Heart left ventricle (tissue), 16 donors: ENCODE results near the gene ZNF768. TPM values are rescaled to one million over a fixed set of nuclear protein-coding genes. Genes with fewer than 3 reads are reported as not detected.

Source experiments
- ATAC-seq, 4 donors: fragments of 200-7000 bp; cut with Tn5 transposase; one replicate each; pipeline ENCODE4 v1.9.1; 2020 to 2022; ENCODE audit warnings: moderate library complexity in 4 of 4, mild to moderate bottlenecking in 3 of 4, moderate number of reproducible peaks in 1 of 4
- DNase-seq, 5 donors: peaks; one replicate each; pipeline ENCODE4 v3.0.0-alpha.2; 2020
- H3K27ac ChIP-seq, 12 donors: fragments of 200-600 bp; sonication (generic) in 4 of 12; one replicate each; pipeline versions ENCODE4 v1.5.0 to v1.8.0; 2016 to 2022; ENCODE audit warnings: mild to moderate bottlenecking in 2 of 12
- H3K27me3 ChIP-seq, 9 donors: fragments of 200-600 bp; sonication (generic) in 2 of 9; one replicate each; pipeline versions ENCODE4 v1.5.1 to v1.8.0; 2016 to 2022; ENCODE audit warnings: mild to moderate bottlenecking in 3 of 9
- H3K36me3 ChIP-seq, 9 donors: fragments of 200-600 bp; sonication (generic) in 2 of 9; one replicate each; pipeline versions ENCODE4 v1.5.0 to v1.8.0; 2018 to 2022; ENCODE audit warnings: mild to moderate bottlenecking in 2 of 9
- H3K4me1 ChIP-seq, 12 donors: fragments of 200-600 bp; sonication (generic) in 4 of 12; one replicate each; pipeline versions ENCODE4 v1.5.0 to v1.8.0; 2016 to 2022; ENCODE audit warnings: mild to moderate bottlenecking in 3 of 12
- H3K4me3 ChIP-seq, 12 donors: fragments of 200-600 bp; sonication (generic) in 4 of 12; one replicate each; pipeline versions ENCODE4 v1.5.0 to v1.8.0; 2017 to 2022; ENCODE audit warnings: mild to moderate bottlenecking in 9 of 12, moderate library complexity in 4 of 12
- H3K9me3 ChIP-seq, 12 donors: fragments of 200-600 bp; sonication (generic) in 4 of 12; one replicate each; pipeline versions ENCODE4 v1.5.0 to v1.8.0; 2016 to 2022; ENCODE audit warnings: mild to moderate bottlenecking in 1 of 12
- POLR2A ChIP-seq, 2 donors: fragments of 450-650 bp; IDR thresholded peaks; one replicate each; pipeline ENCODE4 v1.6.1; 2017; ENCODE audit warnings: antibody characterized with exemption in 2 of 2, mild to moderate bottlenecking in 2 of 2, moderate library complexity in 2 of 2
- WGBS, 4 donors: extraction: QIAGEN DNeasy Blood & Tissue Kit in 2 of 4; methylation state at CpG; one replicate each; pipeline versions ENCODE4 v1.1.5 to v1.1.7; 2013 to 2018; 5-methylcytosine and 5-hydroxymethylcytosine counted together
- intact Hi-C, 10 donors: fragments of 100-400 bp; cut with DNase I; formaldehyde crosslinking; loops; one replicate each; pipeline versions ENCODE4 v1.11.1 to v1.14.2; 2022
- polyA plus RNA-seq, 2 donors: library from polyadenylated mRNA; stranded (reverse); fragments of 200-250 nt; gene quantifications; one replicate each; pipeline ENCODE4 v1.2.3, GENCODE V29; 2013
- total RNA-seq, 9 donors: library from RNA; depleted of rRNA in 2 of 9; stranded (reverse); fragments of >200 nt in 2 of 9; fragmentation: NEBNext Ultra II Directional in 3 of 9; extraction: Animal tissue kit (Norgen Biotek cat#: 25700) in 3 of 9; gene quantifications; one replicate each; pipeline versions ENCODE4 v1.1.0 to v1.2.4, GENCODE V29; 2016 to 2023
- TF ChIP-seq, protein P1 (sequence below), 12 donors: fragments of 200-600 bp; sonication (generic) in 4 of 12; IDR thresholded peaks; one replicate each; pipeline versions ENCODE4 v1.5.0 to v1.8.0; 2018 to 2022; ENCODE audit warnings: antibody characterized with exemption in 12 of 12, mild to moderate bottlenecking in 5 of 12
- donor health status: ischemic (EF 13 %, LVEDD 7.1; RV severe dilation, severe dysfunction).
- donor health status: healthy with polysubstance abuse.
- donor health status: DM: no; HTN: yes; CAD: no.
- donor health status: DM: no; HTN: no; CAD: no.
- donor health status: ischemic (EF 25% LVEDD 6.9; RV normal size, moderate dysfunction).
- donor health status: ischemic (EF 25% LVEDD 5.7; RV mildly dilated, moderate dysfunction).
- donor health status: healthy.
- donor health status: DM: yes; HTN: yes; CAD: no.
- donor health status: ischemic (EF 35%, LVEDD 5.7; RV mildly dilated, moderate dysfunction).
- donor health status: nonischemic (EF 11% LVEDD 7.7; RV severe dilation, severe dysfunction).
- donor health status: DM: yes; HTN: yes; CAD: no.
- donor health status: PGD.
- donor health status: ischemic (EF 29% LVEDD 5.4; RV normal size, mild dysfunction).
- donor health status: nonischemic (EF 23%, LVEDD 6.1; RV moderate dilation, normal function).

The ZNF768 gene
- total and polyA plus RNA-seq, 11 donors = 38.9 to 88.2 (median 51.6) TPM

DNA sequence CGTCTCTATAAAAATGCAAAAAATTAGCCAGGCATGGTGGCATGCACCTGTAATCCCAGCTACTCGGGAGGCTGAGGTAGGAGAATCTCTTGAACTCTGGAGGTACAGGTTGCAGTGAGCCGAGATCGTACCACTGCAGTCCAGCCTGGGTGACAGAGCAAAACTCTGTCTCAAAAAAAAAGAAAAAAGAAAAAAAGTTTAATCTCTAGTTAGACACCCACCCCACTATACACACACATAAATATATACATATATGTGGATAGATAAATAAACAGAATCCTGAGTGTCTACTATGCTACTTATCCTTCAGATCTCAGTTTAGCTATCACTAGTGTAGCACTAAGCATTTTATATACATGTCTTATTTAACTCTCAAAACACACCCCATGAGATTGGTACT lies 35.1 kb downstream of the ZNF768 start:
- no peak overlapping the region for H3K27ac ChIP-seq
- H3K9me3 ChIP-seq = no peaks in the 10 kb centered on the region
- H3K36me3 ChIP-seq = peaks cover 0 to 72% (median 0%) of the 10 kb centered on the region in 9 donors
- H3K27me3 ChIP-seq = no peaks in the 10 kb centered on the region
- TF ChIP-seq, protein P1, sequence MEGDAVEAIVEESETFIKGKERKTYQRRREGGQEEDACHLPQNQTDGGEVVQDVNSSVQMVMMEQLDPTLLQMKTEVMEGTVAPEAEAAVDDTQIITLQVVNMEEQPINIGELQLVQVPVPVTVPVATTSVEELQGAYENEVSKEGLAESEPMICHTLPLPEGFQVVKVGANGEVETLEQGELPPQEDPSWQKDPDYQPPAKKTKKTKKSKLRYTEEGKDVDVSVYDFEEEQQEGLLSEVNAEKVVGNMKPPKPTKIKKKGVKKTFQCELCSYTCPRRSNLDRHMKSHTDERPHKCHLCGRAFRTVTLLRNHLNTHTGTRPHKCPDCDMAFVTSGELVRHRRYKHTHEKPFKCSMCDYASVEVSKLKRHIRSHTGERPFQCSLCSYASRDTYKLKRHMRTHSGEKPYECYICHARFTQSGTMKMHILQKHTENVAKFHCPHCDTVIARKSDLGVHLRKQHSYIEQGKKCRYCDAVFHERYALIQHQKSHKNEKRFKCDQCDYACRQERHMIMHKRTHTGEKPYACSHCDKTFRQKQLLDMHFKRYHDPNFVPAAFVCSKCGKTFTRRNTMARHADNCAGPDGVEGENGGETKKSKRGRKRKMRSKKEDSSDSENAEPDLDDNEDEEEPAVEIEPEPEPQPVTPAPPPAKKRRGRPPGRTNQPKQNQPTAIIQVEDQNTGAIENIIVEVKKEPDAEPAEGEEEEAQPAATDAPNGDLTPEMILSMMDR (IDR thresholded peaks at IDR 0.05) = no peak
- no peak for TF ChIP-seq POLR2A (IDR thresholded peaks at IDR 0.05)
- WGBS, 4 donors = 89 to 91% (median 91%) methylated on average over 4 of the region's 4 CpGs
- ATAC-seq (no peak), DNase-seq (no peak)
- intact Hi-C loops = no loop called here
- H3K4me1 ChIP-seq = peaks cover 0 to 26% (median 0%) of the 10 kb centered on the region in 12 donors
- no peak overlapping the region for H3K4me3 ChIP-seq

DNA sequence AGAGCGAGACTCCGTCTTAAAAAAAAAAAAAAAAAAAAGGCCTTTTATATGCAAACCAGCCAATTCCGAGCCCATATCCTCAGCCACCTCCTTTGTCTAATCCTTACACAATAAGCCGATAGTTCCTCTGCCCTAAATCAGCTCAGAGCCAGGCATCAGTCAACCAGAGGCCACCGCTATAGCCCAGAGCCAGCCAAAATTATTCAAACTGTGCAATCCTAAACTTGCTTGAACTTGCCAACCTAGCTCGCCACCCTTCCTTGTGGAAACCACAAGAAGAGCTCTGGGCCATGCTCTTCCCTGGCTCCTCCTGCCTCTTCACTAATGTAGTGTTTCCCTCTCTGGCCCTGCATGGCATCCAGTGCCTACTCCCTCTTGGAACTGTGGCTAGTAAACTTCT lies 36.2 kb downstream of the ZNF768 start:
- DNase-seq (no peak), ATAC-seq (no peak)
- peaks cover 0 to 26% (median 0%) of the 10 kb centered on the region in 12 donors for H3K4me1 ChIP-seq
- H3K36me3 ChIP-seq = peaks cover 0 to 74% (median 0%) of the 10 kb centered on the region in 9 donors
- TF ChIP-seq, protein P1 (IDR thresholded peaks at IDR 0.05) = no peak
- no peak for TF ChIP-seq POLR2A (IDR thresholded peaks at IDR 0.05)
- WGBS, 4 donors = 81 to 95% (median 83%) methylated on average over 6 of the region's 6 CpGs
- no peak overlapping the region for H3K4me3 ChIP-seq
- H3K9me3 ChIP-seq = no peaks in the 10 kb centered on the region
- H3K27me3 ChIP-seq = no peaks in the 10 kb centered on the region
- H3K27ac ChIP-seq = no peak overlapping the region
- intact Hi-C loops = no loop called here

DNA sequence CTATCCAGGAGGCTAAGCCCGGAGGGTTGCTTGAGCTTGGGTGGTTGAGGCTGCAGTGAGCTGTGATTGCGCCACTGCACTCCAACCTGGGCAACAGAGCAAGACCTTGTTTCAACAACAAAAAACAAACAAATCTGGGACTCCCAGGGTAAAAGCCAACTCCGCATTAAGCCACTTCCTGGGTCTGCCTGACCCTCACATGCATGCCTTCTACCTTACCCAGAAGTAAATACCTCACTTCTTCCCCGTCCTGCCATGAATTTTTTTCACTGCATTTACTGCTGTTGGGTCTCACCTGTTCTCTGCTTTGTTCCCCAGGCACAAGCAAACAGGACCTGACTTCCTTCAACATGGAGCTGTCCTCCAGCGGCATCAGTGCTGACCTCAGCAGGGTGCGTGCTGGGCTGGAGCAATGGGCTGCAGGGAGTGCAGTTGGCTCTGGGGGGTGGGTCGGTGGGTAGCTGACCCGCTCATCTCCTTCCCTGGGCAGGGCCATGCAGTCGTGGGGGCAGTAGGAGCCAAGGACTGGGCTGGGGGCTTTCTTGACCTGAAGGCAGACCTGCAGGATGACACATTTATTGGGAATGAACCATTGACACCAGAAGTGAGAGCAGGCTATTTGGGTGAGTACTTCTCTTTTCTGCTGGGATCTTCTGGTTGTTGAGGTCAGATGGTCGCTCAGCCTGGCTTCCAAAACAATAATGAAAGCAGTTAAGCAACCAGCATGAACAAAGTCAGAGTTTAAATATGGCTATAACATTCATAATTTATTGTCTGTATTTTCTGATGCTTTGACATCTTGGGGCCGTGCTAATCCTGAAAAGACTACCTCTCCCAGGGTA lies 37.4 kb downstream of the ZNF768 start:
- Histone ChIP-seq H3K36me3 (peaks cover 0 to 73% (median 0%) of the 10 kb centered on the region in 9 donors), H3K27me3 (no peaks in the 10 kb centered on the region), H3K27ac (no peak overlapping the region), H3K4me1 (peaks cover 0 to 26% (median 0%) of the 10 kb centered on the region in 12 donors), H3K4me3 (no peak overlapping the region), H3K9me3 (no peaks in the 10 kb centered on the region)
- WGBS, 4 donors = 65 to 71% (median 68%) methylated on average over 8 to 11 of the region's 11 CpGs
- intact Hi-C loops = no loop called here
- TF ChIP-seq POLR2A (IDR thresholded peaks at IDR 0.05) = no peak
- TF ChIP-seq, protein P1 (IDR thresholded peaks at IDR 0.05) = no peak
- no peak for DNase-seq
- no peak for ATAC-seq

DNA sequence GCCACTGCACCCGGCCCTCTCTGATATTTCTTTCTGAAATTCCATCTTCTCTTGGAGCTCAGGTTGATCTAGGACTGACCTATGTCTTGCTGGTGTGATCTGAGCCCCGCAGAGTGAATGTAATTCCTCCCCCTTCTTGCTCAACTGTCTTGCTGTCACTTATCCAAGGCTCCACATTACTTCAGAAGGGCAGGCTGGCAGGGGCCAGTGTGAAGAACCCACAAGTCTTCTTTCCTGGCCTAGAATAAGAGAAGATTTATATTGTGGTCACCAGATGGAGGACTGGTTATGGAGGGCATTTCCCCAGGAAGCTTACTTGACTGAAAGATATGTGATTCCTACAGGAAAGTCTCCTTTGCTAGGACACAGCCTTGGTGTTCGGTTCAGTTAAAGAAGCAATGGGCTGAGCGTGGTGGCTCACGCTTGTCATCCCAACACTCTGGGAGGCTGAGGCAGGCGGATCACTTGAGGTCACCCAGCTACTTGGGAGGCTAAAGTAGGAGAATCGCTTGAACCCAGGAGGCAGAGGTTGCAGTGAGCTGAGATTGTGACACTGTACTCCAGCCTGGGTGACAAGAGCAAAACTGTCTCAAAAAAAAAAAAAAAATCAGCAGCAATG lies 40.4 kb downstream of the ZNF768 start:
- intact Hi-C loops = no loop called here
- Histone ChIP-seq H3K9me3 (no peaks in the 10 kb centered on the region), H3K27me3 (no peaks in the 10 kb centered on the region), H3K4me1 (peaks cover 0 to 14% (median 0%) of the 10 kb centered on the region in 12 donors), H3K36me3 (peaks cover 0 to 87% (median 0%) of the 10 kb centered on the region in 9 donors), H3K27ac (no peak overlapping the region), H3K4me3 (no peak overlapping the region)
- DNase-seq (no peak), ATAC-seq (no peak)
- WGBS, 4 donors = 75 to 94% (median 87%) methylated on average over 7 of the region's 7 CpGs
- TF ChIP-seq, protein P1 (IDR thresholded peaks at IDR 0.05) = no peak
- no peak for TF ChIP-seq POLR2A (IDR thresholded peaks at IDR 0.05)
